Left cardiac atrium (tissue), 4 donors: Measurements from ENCODE around the gene G6PC3. TPM values are rescaled to one million over a fixed set of nuclear protein-coding genes. Genes with fewer than 3 reads are reported as not detected.

ENCODE experiments used
- ATAC-seq, 2 donors: fragments of 200-7000 bp; cut with Tn5 transposase; one replicate each; pipeline ENCODE4 v1.9.1; 2020; ENCODE audit warnings: mild to moderate bottlenecking in 2 of 2, moderate library complexity in 2 of 2
- DNase-seq: peaks from one replicate; pipeline ENCODE4 v3.0.0-alpha.2; 2020
- intact Hi-C, 2 donors: fragments of 100-400 bp; cut with DNase I; formaldehyde crosslinking; loops; one replicate each; pipeline versions ENCODE4 v1.14.1 to v1.15.1; 2022 to 2023
- total RNA-seq, 2 donors: library from RNA; stranded (reverse); fragmentation: NEBNext Ultra II Directional; extraction: Animal tissue kit (Norgen Biotek cat#: 25700); gene quantifications; one replicate each; pipeline ENCODE4 v1.2.1, GENCODE V29; 2021
- donor health status: DM: no; HTN: yes; CAD: no.
- donor health status: DM: no; HTN: yes; CAD: no; lungs with severe emphysema.
- donor health status: DM: yes; HTN: yes; CAD: no.
- donor health status: Dilated cardiomyopathy.

The G6PC3 gene
- total RNA-seq, 2 donors from 2014 or later, result 32.9 to 44.4 TPM

DNA sequence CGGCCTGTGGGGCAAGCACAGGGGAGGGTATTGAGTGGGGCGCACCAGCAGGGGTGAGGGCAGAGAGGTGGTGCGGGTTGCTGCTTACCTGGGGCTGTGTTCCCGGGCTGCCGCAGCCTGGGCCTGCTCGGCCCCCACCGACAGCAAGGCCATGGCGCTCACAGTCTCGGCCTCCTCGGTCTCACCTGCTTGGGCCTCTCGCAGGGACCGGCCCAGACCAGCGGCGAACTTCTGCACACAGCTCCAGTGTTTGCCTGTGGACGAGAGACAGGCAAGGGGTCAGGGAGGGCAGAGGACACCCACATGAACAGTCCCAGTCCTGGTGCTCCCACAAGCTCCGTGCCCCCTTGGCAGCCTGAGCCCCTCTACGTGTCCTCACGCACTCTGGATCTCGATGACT, 7.9 kb downstream of the G6PC3 start:
- intact Hi-C loops, result no loop called here
- ATAC-seq (no peak), DNase-seq (no peak)

DNA sequence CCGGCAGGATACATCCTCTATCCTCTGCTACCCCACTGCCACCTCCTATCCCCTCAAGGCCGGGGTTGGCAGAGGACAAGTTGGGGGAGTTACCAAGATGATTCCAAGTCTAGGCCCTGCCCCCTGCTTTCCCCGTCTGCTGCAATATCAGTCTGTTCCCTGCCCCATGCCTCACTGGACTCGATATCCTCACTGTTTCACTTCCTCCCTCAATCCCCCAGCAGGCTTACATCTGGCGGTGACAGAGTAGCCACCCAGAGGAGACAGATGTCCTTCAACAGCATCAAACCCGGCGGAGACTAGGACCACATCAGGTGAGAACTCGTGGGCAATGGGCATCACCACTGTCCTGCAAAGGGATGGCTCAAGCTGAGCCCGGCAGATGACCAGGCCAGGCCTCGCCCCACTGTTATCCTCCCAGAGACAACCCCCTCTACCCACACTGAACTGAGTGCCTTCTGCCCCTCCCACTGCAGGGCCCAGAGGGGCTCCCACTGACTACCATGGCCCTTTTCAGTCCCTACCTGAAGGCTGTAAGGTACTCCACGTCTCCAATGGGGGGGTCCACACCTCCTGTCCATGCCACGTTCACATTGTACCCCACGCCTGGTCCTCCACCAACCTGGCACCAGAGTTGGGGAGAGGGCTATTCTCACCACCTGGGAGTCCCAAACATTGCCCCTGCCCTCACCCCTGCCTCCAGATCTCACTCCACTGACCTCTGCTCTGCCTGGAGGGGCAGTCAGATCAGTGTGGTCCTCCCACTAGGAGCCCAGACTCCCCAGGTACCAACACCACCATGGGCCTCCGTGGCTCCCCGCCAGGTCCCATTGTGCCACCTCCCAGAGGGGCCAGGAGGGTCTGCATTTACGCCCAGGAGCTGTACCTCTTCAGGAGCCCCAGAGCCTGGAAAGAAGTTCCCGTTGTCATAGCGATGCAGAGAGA, 9.6 kb downstream of the G6PC3 start:
- ATAC-seq (no peak), DNase-seq (no peak)
- intact Hi-C loops, result no loop called here

DNA sequence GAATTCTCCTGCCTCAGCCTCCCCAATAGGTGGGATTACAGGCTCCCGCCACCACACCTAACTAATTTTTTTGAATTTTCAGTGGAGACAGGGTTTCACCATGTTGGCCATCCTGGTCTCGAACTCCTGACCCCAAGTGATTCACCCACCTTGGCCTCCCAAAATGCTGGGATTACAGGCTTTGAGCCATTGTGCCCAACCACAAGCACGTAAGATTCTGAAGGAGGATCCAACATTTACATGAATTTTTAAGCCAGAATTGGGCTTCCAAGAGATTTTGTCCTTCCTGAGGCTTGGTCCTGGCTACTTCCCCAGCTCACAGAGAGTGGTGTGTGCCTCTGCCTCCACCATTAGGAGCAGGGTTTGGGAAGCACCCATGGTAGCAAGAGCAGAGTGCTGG, 11.1 kb downstream of the G6PC3 start:
- ATAC-seq, result no peak
- intact Hi-C loops, result no loop called here
- DNase-seq, result no peak

DNA sequence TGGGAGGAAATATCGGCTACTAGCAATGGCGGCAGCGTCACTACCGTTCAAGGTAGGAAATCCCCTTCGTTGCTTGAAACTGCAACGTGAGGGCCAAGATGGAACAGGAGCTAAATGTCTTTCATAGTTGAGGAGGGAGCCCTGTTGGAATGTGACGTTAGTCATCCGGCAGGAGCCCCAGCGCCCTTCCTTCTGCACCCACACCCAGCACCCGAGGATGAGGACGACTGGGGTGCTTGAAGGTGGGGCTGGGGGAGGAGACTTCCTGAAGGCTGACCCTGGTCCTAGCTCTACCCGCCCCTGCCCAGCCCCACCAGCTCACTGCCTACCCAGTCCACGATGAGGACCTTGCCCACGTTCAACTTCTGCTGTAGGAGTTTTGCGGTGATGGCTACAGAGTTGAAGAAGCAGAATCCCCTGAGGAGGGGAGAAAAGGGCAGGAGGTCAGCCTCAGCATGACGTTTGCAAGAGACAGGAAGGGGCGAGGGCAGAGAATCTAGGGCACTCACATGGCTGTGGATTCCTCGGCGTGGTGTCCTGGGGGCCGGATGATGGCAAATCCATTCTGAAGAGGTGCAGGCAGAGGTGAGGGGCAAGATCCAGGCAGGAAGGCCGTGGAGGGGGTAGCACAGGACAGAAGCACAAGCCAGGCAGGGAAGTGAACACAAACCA, 11.9 kb downstream of the G6PC3 start:
- intact Hi-C loops, result no loop called here
- ATAC-seq, result no peak
- DNase-seq, result no peak

DNA sequence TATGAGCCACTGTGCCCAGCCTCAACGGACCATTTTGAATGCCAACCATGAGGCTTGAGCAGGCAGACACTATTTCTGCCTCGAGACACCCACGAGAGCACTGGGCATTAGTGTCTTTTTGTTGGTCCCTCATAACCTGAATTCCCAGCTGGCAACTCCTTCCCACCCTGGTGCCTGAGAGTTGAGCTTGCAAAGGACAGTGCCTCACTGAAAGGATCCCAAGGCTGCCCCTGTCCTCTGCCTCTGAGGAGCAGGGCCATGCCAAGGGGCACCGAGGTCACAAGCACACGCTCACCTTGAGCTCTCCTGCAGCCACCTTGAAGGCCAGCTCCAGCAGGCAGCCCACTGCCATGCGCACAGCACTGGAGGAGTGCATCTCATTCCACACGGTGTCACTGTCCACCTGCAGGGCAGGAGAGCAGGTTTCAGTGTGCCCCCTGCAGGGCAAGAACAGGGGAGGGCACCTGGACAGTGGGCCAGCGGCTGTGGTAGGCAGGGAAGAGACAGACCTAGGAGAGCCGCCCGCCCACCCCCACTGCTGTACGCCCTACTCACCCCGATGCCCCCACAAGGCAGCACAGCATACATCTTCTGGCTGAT, 12.8 kb downstream of the G6PC3 start:
- intact Hi-C loops, result no loop called here
- ATAC-seq (no peak), DNase-seq (no peak)

DNA sequence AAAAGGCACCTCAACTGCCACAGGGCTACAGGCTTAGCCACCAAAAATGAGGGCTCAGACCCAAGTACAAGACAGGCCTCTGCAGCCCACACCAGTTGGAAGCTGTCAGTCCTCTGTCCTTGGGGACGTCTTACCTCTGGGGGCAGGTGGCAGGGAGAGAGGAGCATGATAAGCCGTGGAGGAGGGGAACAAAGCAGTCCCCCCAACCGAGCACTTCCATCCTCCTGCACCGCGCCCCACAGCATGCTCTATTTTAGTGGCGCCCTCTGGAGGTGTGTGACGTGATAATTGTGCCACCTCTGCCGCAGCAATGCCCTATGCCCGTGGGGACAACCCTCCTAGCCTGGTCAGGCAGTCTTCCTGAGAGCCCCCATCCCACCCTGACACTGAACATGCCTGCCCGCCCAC, 13.6 kb downstream of the G6PC3 start:
- no peak for ATAC-seq
- no peak for DNase-seq
- intact Hi-C loops, result no loop called here

DNA sequence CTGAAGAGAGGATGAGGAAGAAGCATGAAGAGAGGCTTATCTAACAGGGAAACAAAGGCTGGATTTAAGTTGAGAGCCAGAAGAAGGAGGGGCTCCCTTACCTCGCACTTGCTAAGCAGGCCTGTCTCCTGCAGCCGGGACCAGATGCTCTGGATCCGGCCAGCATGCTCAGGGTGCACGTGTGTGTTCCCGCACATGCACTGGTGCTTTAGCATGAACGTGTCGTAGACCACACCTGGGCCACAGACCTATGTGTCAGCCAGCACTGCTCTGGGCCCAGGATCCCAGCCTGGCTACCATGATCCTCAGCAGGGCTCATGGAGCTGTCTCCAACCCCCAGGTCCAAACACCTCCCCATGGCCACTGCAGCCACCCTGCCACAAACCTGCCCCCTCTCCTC, 14.4 kb downstream of the G6PC3 start:
- intact Hi-C loops, result no loop called here
- DNase-seq (no peak), ATAC-seq (no peak)

DNA sequence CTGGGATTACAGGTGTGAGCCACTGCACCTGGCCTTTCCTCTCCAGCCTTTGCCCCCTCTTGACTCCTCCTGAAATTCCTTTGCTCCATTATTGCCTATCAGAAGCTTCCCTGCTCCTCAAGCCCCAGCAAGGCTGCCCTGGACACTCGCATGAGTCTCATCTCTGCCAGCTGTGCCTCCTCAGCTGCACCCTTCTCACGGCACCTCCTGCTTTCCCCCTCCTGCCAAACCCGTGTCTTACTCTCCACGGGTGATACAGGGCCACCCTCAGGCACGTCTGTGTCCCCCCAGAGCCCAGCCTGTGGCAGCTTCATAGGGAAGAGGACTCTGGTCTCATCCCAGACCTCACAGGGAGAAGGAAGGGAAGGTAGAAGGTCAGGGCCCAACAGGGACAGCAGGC, 15.4 kb downstream of the G6PC3 start:
- DNase-seq (no peak), ATAC-seq (no peak)
- intact Hi-C loops, result no loop called here

DNA sequence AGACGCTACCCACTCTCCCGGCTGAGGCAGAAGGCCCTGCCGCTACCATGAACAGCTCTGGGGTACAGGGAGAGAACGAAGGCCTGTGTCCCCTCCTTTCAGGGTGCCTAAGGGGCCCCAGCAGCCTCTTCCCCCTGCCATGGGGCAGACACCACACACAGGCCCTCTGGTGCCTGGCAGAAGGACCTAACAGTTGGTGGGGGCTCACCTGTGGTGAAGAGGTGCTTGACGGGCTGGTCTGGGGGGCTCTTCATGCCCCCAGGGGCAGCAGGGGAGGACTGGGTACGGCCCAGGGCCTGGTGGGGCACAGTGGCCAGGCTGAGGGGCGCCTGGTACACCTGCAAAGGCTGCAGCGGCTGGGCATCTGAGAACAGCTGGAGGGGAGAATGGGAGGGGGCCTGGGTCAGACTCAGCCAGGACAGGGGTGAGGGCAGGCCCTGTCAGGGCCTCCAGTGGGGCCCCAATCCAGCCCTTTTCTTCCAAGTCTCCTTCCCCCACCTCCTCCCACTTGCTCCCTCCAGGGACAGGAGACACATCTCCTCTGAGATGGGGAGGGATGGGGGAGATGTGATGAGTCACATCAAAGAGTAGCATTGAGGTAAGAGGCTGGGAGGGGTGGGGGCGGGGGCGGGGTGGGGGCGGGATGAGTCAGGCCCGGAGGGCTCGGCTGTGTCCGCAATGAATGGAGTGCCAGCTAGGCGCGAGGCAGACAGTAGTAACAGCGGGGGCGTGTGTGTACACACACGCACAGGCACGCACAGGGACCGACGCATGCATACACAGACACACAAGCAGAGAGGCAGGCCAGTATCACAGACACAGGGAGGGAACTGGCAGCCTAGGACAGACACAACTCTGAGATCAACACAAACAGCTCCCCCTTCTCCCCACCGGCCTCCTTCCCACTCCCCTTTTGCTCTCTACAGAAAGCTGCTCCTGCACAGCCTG, 16.1 kb downstream of the G6PC3 start:
- ATAC-seq, result peak in 1 of 2 donors; percentile 82
- intact Hi-C loops, result no loop called here
- no peak for DNase-seq

DNA sequence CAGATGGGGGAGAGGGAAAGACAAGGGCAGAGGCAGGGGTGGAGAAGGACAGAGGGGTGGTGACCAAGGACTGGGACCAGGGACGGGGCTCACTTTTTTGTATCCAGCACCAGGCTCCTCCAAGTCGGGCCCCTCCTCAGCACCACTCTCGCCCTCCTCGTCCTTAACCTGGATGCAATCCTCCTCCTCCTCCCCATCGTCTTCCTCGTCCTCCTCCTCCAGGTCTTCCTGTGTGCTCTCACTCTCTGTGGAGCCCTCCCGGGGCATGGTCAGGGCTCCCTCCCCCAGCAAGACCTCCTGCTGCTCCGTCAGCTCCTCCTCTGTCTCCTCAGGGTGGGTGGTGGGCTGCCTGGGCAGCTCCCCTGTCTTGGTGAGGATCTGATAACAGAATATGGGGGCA, 16.8 kb downstream of the G6PC3 start:
- no peak for DNase-seq
- intact Hi-C loops, result no loop called here
- ATAC-seq, result no peak

DNA sequence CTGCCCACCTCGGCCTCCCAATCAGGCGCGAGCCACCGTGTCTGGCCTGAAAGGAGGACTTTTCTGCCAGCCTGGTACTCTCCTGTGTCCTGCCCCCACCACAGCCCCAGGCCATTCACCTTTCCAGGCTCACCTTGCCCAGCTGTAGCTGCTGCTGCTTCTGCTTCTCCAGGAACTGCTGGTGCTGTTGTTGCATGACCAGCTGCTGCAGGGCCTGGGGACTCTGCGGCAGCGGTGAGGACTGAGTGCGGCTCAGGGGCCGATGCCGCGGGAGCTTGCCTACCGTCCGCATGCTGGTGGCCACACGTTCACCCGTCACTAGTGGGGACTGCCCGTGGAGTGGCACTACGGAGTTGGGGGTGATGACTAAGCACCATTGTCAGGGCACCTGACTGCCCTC, 17.7 kb downstream of the G6PC3 start:
- no peak for ATAC-seq
- intact Hi-C loops, result no loop called here
- no peak for DNase-seq

DNA sequence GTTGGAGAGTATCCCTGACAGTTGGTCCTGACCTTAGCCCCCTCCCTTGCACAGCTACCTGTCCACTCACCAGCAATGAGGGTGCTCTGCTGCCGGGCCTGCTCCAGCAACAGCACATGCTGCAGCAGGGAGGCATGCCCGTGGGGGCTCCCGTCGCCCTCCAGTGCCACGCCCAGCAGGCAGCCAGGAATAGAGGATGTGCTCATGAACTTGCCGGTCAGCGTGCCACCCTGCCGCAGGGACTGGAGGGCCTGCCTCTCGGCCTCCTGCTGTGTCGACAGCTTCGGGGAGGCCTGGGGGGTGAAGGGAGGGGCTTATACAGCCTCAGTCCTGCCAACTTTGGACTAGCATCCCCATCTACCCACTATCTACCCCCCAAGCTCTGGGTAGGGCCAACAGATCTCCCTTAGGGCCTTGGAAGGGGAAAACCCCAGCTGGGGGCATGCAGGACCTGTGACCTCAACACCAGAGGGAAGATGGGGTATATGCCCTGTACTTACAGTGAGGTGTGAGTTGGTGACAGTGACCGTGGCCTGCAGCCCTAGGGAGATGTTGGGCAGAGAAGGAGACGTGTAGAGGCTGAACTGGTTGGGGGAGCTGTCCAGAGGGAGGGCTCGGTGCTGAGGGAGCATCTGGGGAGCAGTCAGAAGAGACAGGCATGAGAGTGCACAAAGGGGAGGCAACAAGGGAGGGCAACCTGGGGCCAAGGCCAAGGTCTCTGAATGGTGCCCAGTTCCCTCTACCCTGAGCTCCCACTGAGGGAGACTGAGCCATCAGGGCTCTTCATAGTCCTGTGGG, 20.9 kb downstream of the G6PC3 start:
- ATAC-seq (no peak), DNase-seq (no peak)
- intact Hi-C loops, result no loop called here

DNA sequence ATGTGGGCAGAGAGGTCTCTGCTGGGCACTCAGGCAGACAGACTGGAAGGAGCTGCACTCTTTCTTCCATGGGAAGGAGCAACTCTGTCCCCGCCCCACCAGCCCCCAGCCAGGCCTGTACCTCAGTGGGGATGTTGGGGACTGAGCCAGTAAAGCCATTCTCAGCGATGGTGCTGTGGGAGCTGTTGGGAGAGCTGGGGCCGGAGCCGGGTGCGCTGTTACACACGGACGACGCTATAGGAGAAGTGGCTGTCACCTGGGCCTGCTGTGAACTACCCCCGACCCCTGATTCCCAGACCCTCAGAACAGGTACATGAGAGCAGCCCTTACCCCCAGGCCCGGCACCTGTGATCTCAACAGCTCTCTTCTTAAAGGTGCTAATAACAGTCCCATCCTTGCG, 21.5 kb downstream of the G6PC3 start:
- intact Hi-C loops, result no loop called here
- ATAC-seq (no peak), DNase-seq (no peak)

DNA sequence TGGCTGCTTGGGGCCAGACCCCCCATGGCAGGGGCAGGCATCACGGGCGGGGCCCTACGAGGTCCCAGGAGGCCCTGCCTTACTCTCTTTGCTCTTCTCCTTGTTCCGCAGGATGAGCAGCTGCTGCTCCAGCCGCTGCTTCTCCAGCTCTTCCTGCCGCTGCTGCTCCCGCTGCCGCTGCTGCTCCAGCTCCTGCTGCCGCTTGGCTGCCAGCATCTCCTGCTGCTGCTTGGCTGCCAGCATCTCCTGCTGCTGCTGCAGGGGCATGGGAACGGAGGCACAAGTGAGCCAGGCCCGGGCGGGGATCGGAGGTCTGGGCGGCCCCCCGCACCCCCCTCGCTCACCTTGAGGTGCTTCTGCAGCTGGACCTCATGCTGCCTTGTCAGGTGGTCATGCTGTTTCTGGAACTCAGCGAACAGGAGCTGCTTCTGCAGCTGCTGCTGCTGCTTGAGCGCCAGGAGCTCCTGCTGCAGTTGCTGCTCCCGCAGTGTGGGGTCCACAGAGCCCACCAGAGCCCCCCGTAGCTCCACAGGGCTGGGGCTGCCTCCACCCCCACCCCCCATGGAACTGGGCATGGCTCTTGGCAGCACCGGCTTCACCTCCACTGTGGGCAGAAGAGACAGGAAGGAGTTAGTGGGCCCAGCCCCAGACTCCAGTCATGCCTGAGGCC, 22.8 kb downstream of the G6PC3 start:
- no peak for DNase-seq
- no peak for ATAC-seq
- intact Hi-C loops, result no loop called here

DNA sequence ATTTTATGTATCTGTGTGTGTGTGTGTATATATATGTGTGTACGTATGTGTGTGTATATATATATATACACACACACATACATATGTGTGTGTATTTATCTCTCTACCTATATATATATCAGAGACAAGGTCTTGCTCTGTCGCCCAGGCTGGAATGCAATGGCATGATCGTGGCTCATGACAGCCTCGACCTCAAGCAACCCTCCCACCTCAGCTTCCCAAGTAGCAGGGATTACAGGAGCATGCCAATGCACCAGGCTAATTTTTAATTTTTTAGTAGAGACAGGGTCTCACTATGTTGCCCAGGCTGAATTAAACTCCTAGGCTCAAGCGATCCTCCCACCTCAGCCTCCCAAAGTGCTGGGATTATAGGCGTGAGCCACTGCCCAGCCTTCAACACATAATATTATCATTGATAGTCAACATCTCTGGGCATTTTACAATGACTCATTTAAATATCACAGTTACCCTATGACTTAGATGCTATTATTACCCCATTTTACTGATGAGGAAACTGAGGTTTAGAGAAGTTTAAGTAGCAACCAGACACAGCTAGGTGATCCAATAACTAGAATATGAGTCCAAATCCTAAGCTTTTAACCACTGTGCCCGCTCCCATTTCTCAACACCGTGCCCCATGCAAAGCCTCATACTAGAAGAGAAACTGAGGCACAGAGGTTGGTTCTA, 24.3 kb downstream of the G6PC3 start:
- no peak for DNase-seq
- ATAC-seq, result no peak
- intact Hi-C loops, result no loop called here

DNA sequence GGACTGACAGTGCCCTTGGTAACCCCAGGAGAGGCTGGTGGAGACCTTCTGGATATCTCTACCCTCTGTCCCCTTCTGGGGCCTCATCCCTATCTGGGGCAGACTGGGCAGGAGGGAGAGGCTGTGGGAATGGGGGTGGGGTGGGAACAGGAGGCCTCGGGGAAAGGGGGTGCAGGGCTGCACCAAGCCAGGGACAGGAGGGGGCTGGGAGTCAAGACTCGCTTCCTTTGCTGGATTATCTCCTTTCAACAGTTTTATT, 24.8 kb downstream of the G6PC3 start:
- peak in 1 of 2 donors; percentile 5 for ATAC-seq
- intact Hi-C loops, result no loop called here

DNA sequence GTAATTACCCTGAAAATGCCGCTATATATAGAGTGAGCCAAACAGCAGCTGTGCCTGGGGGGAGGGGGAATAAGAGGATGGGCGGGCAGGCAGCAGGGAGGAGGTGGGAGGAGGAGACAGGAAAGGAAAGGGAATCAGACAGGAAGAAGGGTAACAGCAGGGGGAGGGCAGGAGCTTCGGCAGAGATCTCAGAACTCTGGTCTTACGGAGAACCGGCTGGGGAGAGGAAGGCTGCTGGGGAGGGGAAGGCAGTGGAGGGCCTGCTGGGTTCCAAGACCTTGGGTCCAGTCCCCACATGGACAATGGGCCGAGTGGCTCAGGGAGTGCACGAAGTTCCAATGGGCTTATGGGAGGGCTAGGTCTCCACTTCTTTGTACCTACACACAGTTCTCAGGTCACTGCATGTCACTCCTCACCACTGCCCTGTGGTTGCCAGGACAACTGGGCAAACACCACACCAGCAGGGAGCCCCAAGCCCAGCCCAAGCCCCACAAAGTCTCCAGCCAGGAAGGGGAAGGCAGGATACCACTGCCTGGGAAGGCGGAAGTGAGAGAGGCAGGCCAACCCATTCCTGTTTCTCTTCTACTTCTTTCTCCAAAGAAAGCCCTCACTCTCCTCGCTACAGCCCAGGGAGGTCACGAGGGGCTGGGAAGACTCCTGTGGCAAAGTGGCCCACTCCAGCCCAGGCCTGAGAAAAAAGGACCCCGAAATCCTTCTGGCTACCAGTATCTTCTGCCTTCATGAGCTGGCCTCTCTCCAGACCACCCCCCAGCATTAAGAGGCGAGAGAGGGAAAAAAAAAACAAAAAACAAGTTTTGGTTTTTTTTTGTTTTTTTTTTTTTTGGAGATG, 25.3 kb downstream of the G6PC3 start:
- peak; percentile 74 for DNase-seq
- ATAC-seq, result peak; percentile 78 to 84
- intact Hi-C loops, result no loop called here

More for the DNA sequence above, 24.8 kb downstream of the G6PC3 start:
- no peak for DNase-seq
